Astrocyte of the spinal cord (primary cell): ENCODE results near the gene CCDC85A.

Source experiments
- DNase-seq: peaks from one replicate; pipeline ENCODE4 v3.0.0; 2011; ENCODE audit warnings: low read depth, low spot score
- H3K4me3 ChIP-seq: 2 replicates; pipeline ENCODE4 v1.5.1; 2011; ENCODE audit warnings: low read depth, mild to moderate bottlenecking, low read length, moderate library complexity
- CTCF ChIP-seq: IDR thresholded peaks from 2 replicates; pipeline ENCODE4 v1.5.1; 2012; ENCODE audit warnings: low read depth, mild to moderate bottlenecking, low read length, inconsistent platforms
- in situ Hi-C: cut with HindIII; loops from 2 replicates; pipeline ENCODE4 v1.10.0; 2017; ENCODE audit warnings: low sequenced_read_pairs

The CCDC85A gene

GRCh38 chr2:56386657-56387056 lies 202.9 kb downstream of the CCDC85A start:
- no peak for DNase-seq
- no peak for TF ChIP-seq CTCF
- in situ Hi-C loops: no loop called here
- no peak overlapping the region for H3K4me3 ChIP-seq

GRCh38 chr2:56390644-56391043 lies 206.9 kb downstream of the CCDC85A start:
- in situ Hi-C loops: no loop called here
- no peak overlapping the region for H3K4me3 ChIP-seq
- no peak for DNase-seq
- TF ChIP-seq CTCF: no peak

- TF ChIP-seq CTCF: no peak
- in situ Hi-C loops: no loop called here
- no peak for DNase-seq
- H3K4me3 ChIP-seq: no peak overlapping the region
These were observed 226.3 kb downstream of the CCDC85A start for GRCh38 chr2:56410140-56410539.

GRCh38 chr2:56416500-56417176 lies 232.8 kb downstream of the CCDC85A start:
- H3K4me3 ChIP-seq: no peak overlapping the region
- in situ Hi-C loops: no loop called here
- no peak for DNase-seq
- no peak for TF ChIP-seq CTCF
